GM19467 (cell line): ENCODE data around the gene MNT.

Experiments used
- ATAC-seq: cut with Tn5 transposase; IDR thresholded peaks from one replicate; pipeline ENCODE4 v1.9.1; 2021; ENCODE audit warnings: mild to moderate bottlenecking, moderate library complexity; ENCODE audit not compliant: unreplicated experiment

MNT gene

GRCh38 chr17:2416010-2416734 is 15.3 kb upstream of the MNT start:
- ATAC-seq, result no peak

- no peak for ATAC-seq
Measured at GRCh38 chr17:2415081-2415480, 14.2 kb upstream of the MNT start.

- ATAC-seq, result no peak
Measured at GRCh38 chr17:2414446-2415064, 13.7 kb upstream of the MNT start.

- ATAC-seq, result no peak
Measured at GRCh38 chr17:2412561-2413021, 11.7 kb upstream of the MNT start.

- ATAC-seq, result no peak
Measured at GRCh38 chr17:2410951-2411350, 10.1 kb upstream of the MNT start.

GRCh38 chr17:2406903-2407790 is 6.3 kb upstream of the MNT start:
- no peak for ATAC-seq

- ATAC-seq, result no peak
Measured at GRCh38 chr17:2406271-2406902, 5.5 kb upstream of the MNT start.

- ATAC-seq, result no peak
Measured at GRCh38 chr17:2405247-2405926, 4.5 kb upstream of the MNT start.

- ATAC-seq, result no peak
Measured at GRCh38 chr17:2403044-2403443, 2.2 kb upstream of the MNT start.

- no peak for ATAC-seq
Measured at GRCh38 chr17:2402544-2402943, 1.7 kb upstream of the MNT start.

- peak; percentile 45 for ATAC-seq
Measured at GRCh38 chr17:2401426-2402221, 764 bp upstream of the MNT start.

- no peak for ATAC-seq
Measured at GRCh38 chr17:2400474-2400866, 390 bp downstream of the MNT start.

- ATAC-seq, result peak; percentile 36
Measured at GRCh38 chr17:2399572-2400473, 1.0 kb downstream of the MNT start.

GRCh38 chr17:2398655-2399571 is 1.9 kb downstream of the MNT start:
- no peak for ATAC-seq

- ATAC-seq, result no peak
Measured at GRCh38 chr17:2398182-2398581, 2.7 kb downstream of the MNT start.

- ATAC-seq, result no peak
Measured at GRCh38 chr17:2397247-2398171, 3.4 kb downstream of the MNT start.
